Stimulated activated CD8-positive, alpha-beta memory T cell treated with anti-CD3 and anti-CD28 coated beads, Interleukin-12 subunit alpha, Interleukin-12 subunit beta, amount 100 ng/mL, for 1 hour (primary cell): ENCODE measurements around the gene EYA2.

Experiments
- DNase-seq: peaks from one replicate; pipeline ENCODE4 v3.0.0-alpha.2; 2020; ENCODE audit warnings: low read depth

Gene EYA2

GRCh38 chr20:47141941-47142773, 247.5 kb downstream of the EYA2 start:
- DNase-seq, result no peak

- no peak for DNase-seq
These were observed 248.1 kb downstream of the EYA2 start for GRCh38 chr20:47142774-47143170.

- no peak for DNase-seq
These were observed 249.0 kb downstream of the EYA2 start for GRCh38 chr20:47143657-47144056.

GRCh38 chr20:47144463-47144862, 249.8 kb downstream of the EYA2 start:
- DNase-seq, result no peak

- DNase-seq, result no peak
These were observed 252.0 kb downstream of the EYA2 start for GRCh38 chr20:47146686-47147085.

- no peak for DNase-seq
These were observed 253.4 kb downstream of the EYA2 start for GRCh38 chr20:47148059-47148458.

GRCh38 chr20:47149939-47150338, 255.3 kb downstream of the EYA2 start:
- no peak for DNase-seq

- no peak for DNase-seq
These were observed 255.9 kb downstream of the EYA2 start for GRCh38 chr20:47150403-47151152.

- no peak for DNase-seq
These were observed 257.4 kb downstream of the EYA2 start for GRCh38 chr20:47152068-47152467.

GRCh38 chr20:47154089-47154488, 259.4 kb downstream of the EYA2 start:
- no peak for DNase-seq

GRCh38 chr20:47156301-47157137, 261.9 kb downstream of the EYA2 start:
- DNase-seq, result no peak

- DNase-seq, result no peak
These were observed 264.5 kb downstream of the EYA2 start for GRCh38 chr20:47159166-47159565.

GRCh38 chr20:47160240-47160639, 265.6 kb downstream of the EYA2 start:
- no peak for DNase-seq

- no peak for DNase-seq
These were observed 266.3 kb downstream of the EYA2 start for GRCh38 chr20:47160992-47161391.

GRCh38 chr20:47161411-47161810, 266.8 kb downstream of the EYA2 start:
- DNase-seq, result no peak

- DNase-seq, result no peak
These were observed 269.5 kb downstream of the EYA2 start for GRCh38 chr20:47164140-47164539.

GRCh38 chr20:47165376-47165865, 270.8 kb downstream of the EYA2 start:
- no peak for DNase-seq

- no peak for DNase-seq
These were observed 273.2 kb downstream of the EYA2 start for GRCh38 chr20:47167846-47168245.

- DNase-seq, result no peak
These were observed 277.9 kb downstream of the EYA2 start for GRCh38 chr20:47172579-47172978.

- no peak for DNase-seq
These were observed 279.1 kb downstream of the EYA2 start for GRCh38 chr20:47173596-47174216.

GRCh38 chr20:47174456-47175243, 280.0 kb downstream of the EYA2 start:
- DNase-seq, result no peak
